GM08714 (cell line): ENCODE measurements around the gene CD79A.

ENCODE experiments used
- H3K4me3 ChIP-seq: fragments of 200-500 bp; sonication (Bioruptor generic); 2 replicates; pipeline ENCODE4 v1.5.1; 2014; ENCODE audit warnings: mild to moderate bottlenecking, low read length, inconsistent platforms
- ZNF274 ChIP-seq: IDR thresholded peaks from 2 replicates; pipeline ENCODE4 v1.6.1; 2012; ENCODE audit warnings: mild to moderate bottlenecking, low read depth, low read length

The CD79A gene

DNA sequence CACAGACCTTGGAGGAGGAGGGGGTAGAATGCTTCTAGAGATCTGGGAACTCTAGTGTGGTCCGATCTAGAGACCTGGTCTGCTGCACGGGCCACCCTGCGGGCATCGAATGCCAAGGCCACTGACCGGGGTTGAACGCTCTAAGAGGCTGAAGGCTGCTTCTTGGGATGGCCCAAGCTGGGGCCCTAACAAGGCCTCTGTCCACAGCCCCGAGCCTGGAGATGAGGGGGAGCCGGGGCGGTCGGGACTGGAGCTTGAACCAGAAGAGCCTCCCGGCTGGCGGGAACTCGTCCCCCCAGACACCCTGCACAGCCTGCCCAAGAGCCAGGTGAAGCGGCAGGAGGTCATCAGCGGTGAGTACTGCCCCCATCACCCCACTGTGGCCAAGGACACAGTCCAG is 21.2 kb downstream of the CD79A start:
- TF ChIP-seq ZNF274 = no peak
- no peak overlapping the region for H3K4me3 ChIP-seq

GRCh38 chr19:41901707-41902360 is 24.8 kb downstream of the CD79A start:
- H3K4me3 ChIP-seq = no peak overlapping the region
- TF ChIP-seq ZNF274 = no peak

GRCh38 chr19:41902594-41902993 is 25.5 kb downstream of the CD79A start:
- TF ChIP-seq ZNF274 = no peak
- no peak overlapping the region for H3K4me3 ChIP-seq

DNA sequence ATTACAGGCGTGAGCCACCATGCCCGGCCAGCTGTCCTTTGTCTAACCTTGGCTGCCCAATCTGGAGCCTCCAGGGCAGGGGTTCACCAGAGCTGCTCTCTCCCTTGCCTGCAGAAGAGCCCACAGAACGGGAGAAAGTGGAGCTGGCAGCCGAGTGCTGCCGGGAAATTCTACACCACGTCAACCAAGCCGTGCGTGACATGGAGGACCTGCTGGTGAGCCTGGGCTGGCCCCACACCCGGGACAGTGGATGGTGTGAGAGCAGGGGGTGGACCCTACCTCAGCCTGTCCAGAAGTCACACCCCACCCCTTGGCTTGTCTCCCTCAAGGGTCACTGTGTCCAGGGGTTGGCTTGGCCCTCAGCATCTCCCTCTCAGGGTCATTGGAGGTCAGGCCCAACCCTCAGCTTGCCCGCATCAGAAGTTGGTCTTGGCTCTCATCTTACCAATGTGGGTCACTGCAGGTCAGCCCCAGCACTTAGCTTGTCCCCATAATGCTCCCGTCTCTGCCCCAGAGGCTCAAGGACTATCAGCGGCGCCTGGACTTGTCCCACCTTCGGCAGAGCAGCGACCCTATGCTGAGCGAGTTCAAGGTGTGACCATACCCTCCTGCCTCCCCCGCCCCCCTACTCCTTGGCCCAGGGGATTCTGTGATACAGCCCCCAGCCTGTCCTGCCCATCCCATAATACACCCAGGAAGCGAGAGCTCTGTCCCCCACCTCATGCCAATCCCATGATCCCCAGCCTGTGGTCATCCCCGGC is 26.3 kb downstream of the CD79A start:
- TF ChIP-seq ZNF274 = no peak
- H3K4me3 ChIP-seq = no peak overlapping the region

GRCh38 chr19:41904118-41904870 is 27.2 kb downstream of the CD79A start:
- no peak overlapping the region for H3K4me3 ChIP-seq
- no peak for TF ChIP-seq ZNF274

DNA sequence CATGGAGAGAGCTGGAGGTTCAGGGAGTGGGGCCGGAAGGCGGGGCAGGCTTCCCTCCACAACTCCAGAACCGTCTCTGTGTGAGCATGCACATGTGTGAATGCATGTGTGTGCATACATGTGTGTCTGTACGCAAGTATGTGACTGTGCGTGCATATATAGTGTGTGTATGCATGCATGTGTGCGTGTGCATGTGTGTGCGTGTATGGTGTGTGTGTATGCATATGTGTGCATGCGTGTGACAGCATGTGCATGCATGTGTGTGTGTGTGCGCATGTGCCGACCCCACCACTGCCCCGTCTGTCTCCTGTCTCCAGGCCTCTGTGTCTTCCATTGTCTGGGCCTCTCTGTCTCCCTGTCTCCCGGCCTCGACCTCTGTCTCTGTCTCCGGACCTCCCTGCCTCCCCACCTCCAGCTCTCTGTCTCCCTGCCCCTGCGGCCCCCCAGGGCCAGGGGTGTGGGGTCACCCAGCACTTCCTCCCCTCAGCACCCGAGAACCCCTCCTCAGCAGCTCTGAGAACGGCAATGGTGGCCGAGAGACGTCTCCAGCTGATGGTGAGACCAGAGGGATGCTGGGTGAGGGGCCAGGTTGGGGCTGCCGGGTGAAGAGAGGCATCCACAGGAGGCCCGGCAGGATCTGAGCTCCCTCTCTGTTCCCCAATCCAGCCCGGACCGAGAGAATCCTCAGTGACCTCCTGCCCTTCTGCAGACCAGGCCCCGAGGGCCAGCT is 28.4 kb downstream of the CD79A start:
- no peak overlapping the region for H3K4me3 ChIP-seq
- TF ChIP-seq ZNF274 = no peak

- H3K4me3 ChIP-seq = no peak overlapping the region
- TF ChIP-seq ZNF274 = no peak
These were observed 29.2 kb downstream of the CD79A start for GRCh38 chr19:41906271-41906670.

GRCh38 chr19:41906916-41907680 is 30.0 kb downstream of the CD79A start:
- H3K4me3 ChIP-seq = no peak overlapping the region
- no peak for TF ChIP-seq ZNF274

GRCh38 chr19:41907994-41908615 is 31.0 kb downstream of the CD79A start:
- no peak overlapping the region for H3K4me3 ChIP-seq
- no peak for TF ChIP-seq ZNF274

DNA sequence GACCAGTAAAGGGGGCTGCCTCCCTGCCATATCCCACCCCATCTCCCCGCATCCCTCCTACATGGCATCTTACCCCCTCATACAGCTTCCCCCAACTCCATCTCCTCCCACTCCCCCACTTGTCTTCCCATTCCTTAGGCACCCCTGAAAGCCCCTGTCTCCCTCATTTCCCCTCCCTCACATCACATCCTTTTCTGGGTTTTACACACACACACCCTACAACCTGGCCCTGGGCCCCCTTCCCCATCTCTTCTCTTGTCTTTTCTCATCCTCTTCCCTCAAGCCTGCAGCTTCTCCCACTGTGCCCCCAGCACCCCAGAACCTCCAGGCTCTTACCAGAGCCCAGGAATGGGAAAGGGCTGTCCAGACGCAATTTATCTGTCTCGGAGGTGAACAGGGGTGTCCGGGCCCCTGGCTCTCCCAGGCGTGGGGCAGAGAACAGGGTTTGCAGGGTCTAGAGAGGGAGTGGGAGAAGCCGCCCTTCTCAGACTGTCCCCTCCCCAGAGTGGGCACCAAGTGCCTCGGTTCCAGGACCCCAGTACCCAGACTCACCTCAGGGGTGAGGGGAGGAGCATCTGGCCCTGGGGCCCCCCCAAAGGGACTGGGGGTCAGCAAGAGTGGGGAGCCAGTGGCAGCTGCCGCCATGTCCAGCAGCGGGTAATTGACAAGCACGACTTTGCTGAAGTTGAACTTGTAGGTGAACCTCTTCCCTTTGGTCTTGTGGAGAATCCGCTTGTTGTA is 31.8 kb downstream of the CD79A start:
- H3K4me3 ChIP-seq = no peak overlapping the region
- no peak for TF ChIP-seq ZNF274

DNA sequence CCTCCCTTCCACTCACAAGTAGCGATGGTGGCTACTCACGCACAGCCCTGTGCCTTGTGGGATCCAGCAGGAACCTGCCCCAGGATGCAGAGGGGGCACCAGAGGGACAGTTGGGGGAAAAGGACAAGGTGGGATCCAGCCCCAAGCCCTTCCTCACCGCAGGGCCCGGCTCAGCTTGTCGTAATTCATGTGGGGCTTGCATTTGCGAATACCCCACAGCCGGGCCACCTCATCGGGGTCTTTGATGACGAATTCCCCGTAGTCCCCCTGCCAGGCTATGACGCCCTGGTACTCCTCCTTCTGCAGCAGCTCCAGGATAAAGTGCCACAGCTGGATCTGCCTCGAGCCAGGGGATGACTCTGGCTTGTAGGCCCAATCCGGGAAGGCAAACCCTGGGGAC is 32.6 kb downstream of the CD79A start:
- H3K4me3 ChIP-seq = no peak overlapping the region
- TF ChIP-seq ZNF274 = no peak

DNA sequence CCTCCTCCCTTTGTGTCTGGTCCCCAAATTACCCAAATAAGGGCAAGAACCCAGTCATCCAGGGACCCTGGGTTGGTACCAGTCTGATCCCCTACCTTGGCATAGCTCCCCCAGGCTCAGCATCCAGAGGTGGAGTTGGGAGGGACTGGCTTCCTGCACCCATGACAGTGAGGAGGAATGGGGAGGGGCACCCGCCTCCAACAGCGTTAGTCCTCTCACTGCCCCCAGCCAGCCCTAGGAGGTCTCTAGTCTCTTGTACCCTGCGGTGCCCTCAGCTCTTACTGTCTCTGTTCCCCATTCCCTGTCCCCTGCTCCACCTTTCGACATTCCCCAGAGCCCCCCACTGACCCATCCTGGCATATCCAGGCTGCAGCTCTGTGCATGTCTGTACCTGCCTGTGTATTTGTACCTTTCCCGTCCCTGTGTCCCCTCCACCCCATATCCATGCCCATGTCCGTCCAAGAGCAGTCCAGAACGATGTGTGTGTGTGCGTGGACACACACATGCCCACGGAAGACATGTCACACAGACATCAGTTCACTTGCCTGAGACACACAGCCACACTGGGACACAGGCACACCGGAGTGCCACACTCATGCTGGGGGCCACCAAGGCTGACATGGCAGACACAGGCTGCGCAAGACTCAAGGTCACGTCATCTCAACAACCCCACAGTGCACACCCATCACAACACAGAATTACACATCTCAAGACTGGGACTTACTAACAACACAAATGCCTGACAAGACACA is 33.3 kb downstream of the CD79A start:
- TF ChIP-seq ZNF274 = no peak
- no peak overlapping the region for H3K4me3 ChIP-seq
